H1 (cell line): ENCODE measurements around the gene UQCC5. TPM values are rescaled to one million over a fixed set of nuclear protein-coding genes. Genes with fewer than 3 reads are reported as not detected.

Experiments used
- CTCF ChIA-PET: fragments of 300-600 bp; sonication (Branson Sonifier 250); formaldehyde crosslinking; loops from one replicate; lab custom pipeline; 2021; ENCODE audit not compliant: partially characterized antibody; lab: Charles Lee
- POLR2A ChIA-PET: fragments of 300-600 bp; sonication (Branson Sonifier 250); formaldehyde crosslinking; loops from one replicate; lab custom pipeline; 2021; ENCODE audit warnings: inconsistent platforms; ENCODE audit not compliant: partially characterized antibody; lab: Charles Lee
- DNase-seq, 2 experiments: peaks; one replicate each; pipeline versions ENCODE4 v3.0.0 to v3.0.0-alpha.2; 2010 to 2022; ENCODE audit warnings: low spot score in 2 of 2, low read depth in 1 of 2, mixed read lengths in 1 of 2
- FAIRE-seq: peaks from 2 replicates; lab custom pipeline; 2011; peaks lifted over from hg19 to GRCh38; lab: Jason Lieb, UNC
- H2AFZ ChIP-seq: 2 replicates; pipeline ENCODE4 v1.8.1; 2012; ENCODE audit warnings: low read length, inconsistent platforms
- H2AK5ac ChIP-seq: 2 replicates; pipeline ENCODE4 v1.6.1; 2013; ENCODE audit warnings: low read depth, low read length
- H2BK120ac ChIP-seq: replicated peaks from 2 replicates; pipeline ENCODE3; 2013; ENCODE audit warnings: low read depth, low read length, inconsistent platforms
- H2BK12ac ChIP-seq: 2 replicates; pipeline ENCODE4 v1.6.1; 2013; ENCODE audit warnings: low read depth, low read length
- H2BK15ac ChIP-seq: 2 replicates; pipeline ENCODE4 v1.6.1; 2013; ENCODE audit warnings: low read length
- H2BK20ac ChIP-seq: 2 replicates; pipeline ENCODE4 v1.6.1; 2013; ENCODE audit warnings: low read length
- H2BK5ac ChIP-seq: 2 replicates; pipeline ENCODE4 v1.6.1; 2013; ENCODE audit warnings: low read depth, low read length
- H3K14ac ChIP-seq: 2 replicates; pipeline ENCODE4 v1.6.1; 2013; ENCODE audit warnings: inconsistent platforms; ENCODE audit not compliant: insufficient read length
- H3K18ac ChIP-seq: 2 replicates; pipeline ENCODE4 v1.6.1; 2013; ENCODE audit warnings: low read length; ENCODE audit errors: extremely low read depth
- H3K23ac ChIP-seq: 2 replicates; pipeline ENCODE4 v1.6.1; 2013; ENCODE audit warnings: inconsistent platforms; ENCODE audit not compliant: insufficient read length
- H3K23me2 ChIP-seq: 2 replicates; pipeline ENCODE4 v1.6.1; 2013; ENCODE audit warnings: low read depth, low read length
- H3K27ac ChIP-seq: 2 replicates; pipeline ENCODE4 v1.6.1; 2011; ENCODE audit warnings: low read depth, low read length, inconsistent platforms
- H3K27me3 ChIP-seq, 4 experiments: replicated peaks in 1 of 4; 1 replicate in 1 of 4; 2 replicates in 3 of 4; pipeline versions ENCODE4 v1.6.1 to v1.8.1; 2011 to 2013; ENCODE audit warnings: low read length in 3 of 4, mild to moderate bottlenecking in 3 of 4, inconsistent platforms in 2 of 4, mixed read lengths in 2 of 4, moderate library complexity in 1 of 4; ENCODE audit not compliant: control insufficient read depth in 3 of 4, insufficient read depth in 3 of 4; ENCODE audit errors: extremely low read depth in 1 of 4
- H3K36me3 ChIP-seq, 4 experiments: 2 replicates each; pipeline versions ENCODE4 v1.6.1 to v1.8.1; 2011 to 2013; ENCODE audit warnings: mild to moderate bottlenecking in 4 of 4, low read length in 3 of 4, moderate library complexity in 2 of 4, control low read depth in 1 of 4, inconsistent platforms in 1 of 4; ENCODE audit not compliant: insufficient read depth in 4 of 4, control insufficient read depth in 2 of 4
- H3K4ac ChIP-seq: replicated peaks from 2 replicates; pipeline ENCODE3; 2013; ENCODE audit warnings: low read length, low read depth, mixed read lengths, inconsistent platforms; ENCODE audit not compliant: insufficient read length
- H3K4me1 ChIP-seq, 4 experiments: replicated peaks in 1 of 4; 1 replicate in 1 of 4; 2 replicates in 3 of 4; pipeline versions ENCODE4 v1.6.1 to v1.8.1; 2011 to 2013; ENCODE audit warnings: low read length in 3 of 4, inconsistent platforms in 2 of 4, mixed read lengths in 1 of 4; ENCODE audit not compliant: insufficient read depth in 4 of 4, control insufficient read depth in 3 of 4
- H3K4me2 ChIP-seq, 2 experiments: 2 replicates each; pipeline versions ENCODE4 v1.6.1 to v1.8.1; 2011 to 2013; ENCODE audit warnings: low read depth in 2 of 2, low read length in 2 of 2, control low read depth in 1 of 2, inconsistent platforms in 1 of 2, mild to moderate bottlenecking in 1 of 2; ENCODE audit not compliant: insufficient read depth in 1 of 2
- H3K4me3 ChIP-seq, 4 experiments: fragments of 200-600, 300-600 bp in 1 of 4; sonication (generic), shearing (Covaris generic), sonication (Bioruptor Twin) in 1 of 4; 2 replicates each; pipeline versions ENCODE4 v1.5.1 to v1.8.1; 2011 to 2016; ENCODE audit warnings: low read length in 4 of 4, low read depth in 3 of 4, control low read depth in 2 of 4, inconsistent platforms in 2 of 4, mild to moderate bottlenecking in 2 of 4, mixed read lengths in 1 of 4, moderate library complexity in 1 of 4; ENCODE audit not compliant: insufficient read depth in 2 of 4; ENCODE audit errors: extremely low read depth in 1 of 4
- H3K56ac ChIP-seq: replicated peaks from 2 replicates; pipeline ENCODE3; 2013; ENCODE audit warnings: low read depth, mild to moderate bottlenecking, mixed read lengths, low read length, inconsistent platforms; ENCODE audit not compliant: insufficient read length
- H3K79me1 ChIP-seq: 2 replicates; pipeline ENCODE4 v1.6.1; 2013; ENCODE audit warnings: low read depth, low read length, control low read depth
- H3K79me2 ChIP-seq, 2 experiments: 2 replicates each; pipeline versions ENCODE4 v1.6.1 to v1.8.1; 2012 to 2013; ENCODE audit warnings: low read length in 2 of 2, mild to moderate bottlenecking in 2 of 2, inconsistent platforms in 1 of 2; ENCODE audit not compliant: insufficient read depth in 2 of 2, control insufficient read depth in 1 of 2
- H3K9ac ChIP-seq, 4 experiments: replicated peaks in 1 of 4; 1 replicate in 1 of 4; 2 replicates in 3 of 4; pipeline versions ENCODE4 v1.6.1 to v1.8.1; 2011 to 2013; ENCODE audit warnings: low read depth in 3 of 4, low read length in 3 of 4, control low read depth in 2 of 4, mild to moderate bottlenecking in 2 of 4, moderate library complexity in 2 of 4, inconsistent platforms in 1 of 4; ENCODE audit errors: extremely low read depth in 1 of 4
- H3K9me3 ChIP-seq, 2 experiments: 2 replicates each; pipeline versions ENCODE4 v1.6.1 to v1.8.1; 2012 to 2013; ENCODE audit warnings: mild to moderate bottlenecking in 2 of 2, moderate library complexity in 2 of 2, control low read depth in 1 of 2, inconsistent platforms in 1 of 2, low read depth in 1 of 2, low read length in 1 of 2, mixed read lengths in 1 of 2; ENCODE audit not compliant: insufficient read depth in 2 of 2
- H4K20me1 ChIP-seq, 2 experiments: replicated peaks in 1 of 2; 2 replicates each; pipeline versions ENCODE3 to v1.8.1; 2011 to 2013; ENCODE audit warnings: inconsistent platforms in 2 of 2, low read length in 2 of 2, mild to moderate bottlenecking in 1 of 2; ENCODE audit not compliant: insufficient read depth in 2 of 2, control insufficient read depth in 1 of 2
- H4K5ac ChIP-seq: 2 replicates; pipeline ENCODE4 v1.6.1; 2013; ENCODE audit warnings: low read length, low read depth, mixed read lengths, inconsistent platforms; ENCODE audit not compliant: insufficient read length
- H4K8ac ChIP-seq: 2 replicates; pipeline ENCODE4 v1.8.0; 2013; ENCODE audit warnings: mild to moderate bottlenecking, moderate library complexity, low read length, inconsistent platforms; ENCODE audit not compliant: insufficient read depth; ENCODE audit errors: extremely low read depth
- H4K91ac ChIP-seq: replicated peaks from 2 replicates; pipeline ENCODE3; 2013; ENCODE audit warnings: low read length, mixed read lengths, inconsistent platforms; ENCODE audit not compliant: insufficient read length
- ATF2 ChIP-seq: IDR thresholded peaks from 2 replicates; pipeline ENCODE4 v1.6.1; 2012; ENCODE audit warnings: low read length, inconsistent platforms
- CBX5 ChIP-seq: fragments of 300-800, 300-1000 bp; sonication (generic); IDR thresholded peaks from 2 replicates; pipeline ENCODE4 v1.7.1; 2016; ENCODE audit warnings: antibody characterized with exemption, low read length, low read depth
- CHD1 ChIP-seq: IDR thresholded peaks from 2 replicates; pipeline ENCODE4 v1.6.1; 2012; ENCODE audit warnings: low read depth, low read length, improper control_type of control experiment
- CHD2 ChIP-seq: IDR thresholded peaks from 2 replicates; pipeline ENCODE4 v1.6.1; 2012; ENCODE audit warnings: low read length, improper control_type of control experiment
- CTCF ChIP-seq, 3 experiments: IDR thresholded peaks; 1 replicate in 2 of 3; 2 replicates in 1 of 3; pipeline versions ENCODE4 v1.5.1 to v1.6.1; 2011; ENCODE audit warnings: low read length in 3 of 3, mild to moderate bottlenecking in 3 of 3, inconsistent platforms in 2 of 3, low read depth in 1 of 3, moderate library complexity in 1 of 3; ENCODE audit not compliant: insufficient read depth in 1 of 3; ENCODE audit errors: control extremely low read depth in 1 of 3
- KDM5A ChIP-seq: fragments of 200-600 bp; IDR thresholded peaks from 2 replicates; pipeline ENCODE4 v1.7.1; 2012; ENCODE audit warnings: mild to moderate bottlenecking, low read length, inconsistent platforms, mixed read lengths
- NRF1 ChIP-seq: IDR thresholded peaks from 2 replicates; pipeline ENCODE4 v1.6.1; 2011; ENCODE audit warnings: mild to moderate bottlenecking, low read depth, low read length, improper control_type of control experiment
- WGBS, 2 experiments: shearing (Covaris generic) in 1 of 2; methylation state at CpG; one replicate each; pipeline versions ENCODE4 v1.1.6 to v1.1.7; 2013 to 2015; ENCODE audit warnings: low lambda C conversion rate in 2 of 2, mixed read lengths in 2 of 2, inconsistent platforms in 1 of 2, low coverage in 1 of 2, missing lambda C conversion rate in 1 of 2; ENCODE audit not compliant: insufficient replicate concordance in 2 of 2, insufficient coverage in 1 of 2, insufficient read length in 1 of 2; ENCODE audit errors: extremely low coverage in 1 of 2, missing lambda C conversion rate in 1 of 2; 5-methylcytosine and 5-hydroxymethylcytosine counted together
- polyA plus RNA-seq, 7 experiments: library from polyadenylated mRNA; depleted of rRNA in 3 of 7; stranded (reverse) in 5 of 7; unstranded in 2 of 7; fragments of >200 nt in 5 of 7; fragments of 200-250 nt in 2 of 7; gene quantifications; 1 replicate in 5 of 7; 2 replicates in 1 of 7; 4 replicates in 1 of 7; pipeline versions ENCODE4 v1.2.1 to v1.2.3, GENCODE V29; 2011 to 2013; ENCODE audit warnings: missing spikeins in 2 of 7, mixed read lengths in 2 of 7
- total RNA-seq: library from RNA; stranded (reverse); fragmentation: NEBNext Ultra II Directional; extraction: Animal tissue kit (Norgen Biotek cat#: 25700); gene quantifications from 2 replicates; pipeline ENCODE4 v1.2.1, GENCODE V29; 2021

Gene UQCC5
- total and polyA plus RNA-seq, 2 of the 8 experiments (the other 6 are each of a cell fraction or from before 2014, with no cell fraction given) = 35.0 to 37.7 TPM

- H2AFZ ChIP-seq = no peak overlapping the region
- FAIRE-seq (no peak), DNase-seq (no peak)
- peaks cover 5% of the 10 kb centered on the region for H3K79me1 ChIP-seq
- no peak overlapping the region for H2AK5ac ChIP-seq
- peaks cover 24 to 55% (median 35%) of the 10 kb centered on the region in 4 experiments for H3K36me3 ChIP-seq
- H3K18ac ChIP-seq = no peak overlapping the region
- H3K79me2 ChIP-seq = no peaks in the 10 kb centered on the region
- H3K23ac ChIP-seq = no peak overlapping the region
- no peak overlapping the region for H3K4me2 ChIP-seq
- H4K20me1 ChIP-seq = peaks cover 5 to 31% of the 10 kb centered on the region in 2 experiments
- H3K4me1 ChIP-seq = peaks cover 0 to 3% (median under 1%) of the 10 kb centered on the region in 4 experiments; a peak in 5 of 7 replicates
- H3K4ac ChIP-seq = no peak overlapping the region
- 90% methylated on average over 22 of the region's 26 CpGs; no CpG with 5 or more reads in 1 of the 2 experiments for WGBS, 2 experiments
- no peaks in the 10 kb centered on the region; the same call in 1 of the 2 replicates for H3K23me2 ChIP-seq
- H3K9ac ChIP-seq = no peak overlapping the region
- no peak overlapping the region for H2BK12ac ChIP-seq
- ChIA-PET CTCF (interaction anchor here (0.7 kb wide), 1 partner anchor 41 kb away, joined by 3 read pairs; no protein-coding TSS in a partner anchor), POLR2A (interaction anchor here (0.8 to 3.5 kb wide), 5 partner anchors 9 to 33 kb away, joined by 5 to 16 read pairs (median 16); partner anchors contain the start of genes STAB1 and UQCC5)
- H2BK120ac ChIP-seq = no peak overlapping the region
- no peak overlapping the region; the same call in 1 of the 2 replicates for H3K27ac ChIP-seq
- H3K56ac ChIP-seq = no peak overlapping the region
- no peaks in the 10 kb centered on the region for H3K9me3 ChIP-seq
- H4K5ac ChIP-seq = no peak overlapping the region
- no peak overlapping the region; the same call in 1 of the 2 replicates for H4K8ac ChIP-seq
- H3K14ac ChIP-seq = no peak overlapping the region
- H4K91ac ChIP-seq = no peak overlapping the region
- no peak overlapping the region for H2BK15ac ChIP-seq
- H2BK20ac ChIP-seq = no peak overlapping the region
- H3K27me3 ChIP-seq = no peaks in the 10 kb centered on the region
- H3K4me3 ChIP-seq = no peak overlapping the region
- no peak overlapping the region for H2BK5ac ChIP-seq
- TF ChIP-seq ATF2 (no peak), NRF1 (no peak), CHD2 (no peak), KDM5A (no peak), CBX5 (no peak), CTCF (IDR thresholded peaks at IDR 0.05; ENCODE audit: control extremely low read depth in 1 of 3, insufficient read depth in 1 of 3, low read depth in 1 of 3, low read length in 3 of 3) (no peak), CHD1 (no peak)
These were observed 12.8 kb upstream of the UQCC5 start for GRCh38 chr3:52523386-52524257.
